ENCODE measurements around the gene GRK5.

GRCh38 chr10:119243967-119244366 is 36.6 kb downstream of the GRK5 start:
- TF ChIP-seq CTCF (IDR thresholded peaks at IDR 0.05; ENCODE audit: borderline replicate concordance, extremely low read depth, low read length, poor library complexity, severe bottlenecking) (no peak), EZH2 (IDR thresholded peaks at IDR 0.05; ENCODE audit: borderline replicate concordance, low read depth, low read length, severe bottlenecking) (no peak)
